B cell (primary cell): ENCODE measurements around the gene NPY. TPM values are rescaled to one million over a fixed set of nuclear protein-coding genes. Genes with fewer than 3 reads are reported as not detected.

Source experiments
- ATAC-seq: fragments of 200-7000 bp; cut with Tn5 transposase; one replicate; pipeline ENCODE4 v1.10.0; 2021; ENCODE audit warnings: low read depth, mild to moderate bottlenecking, moderate number of reproducible peaks, moderate library complexity
- CTCF ChIA-PET: fragments of 350-600 bp; sonication (Branson Sonifier 250); formaldehyde crosslinking; loops from one replicate; lab custom pipeline; 2021; ENCODE audit warnings: antibody characterized with exemption, inconsistent platforms; lab: Charles Lee
- POLR2A ChIA-PET: fragments of 350-600 bp; sonication (Branson Sonifier 250); formaldehyde crosslinking; loops from one replicate; lab custom pipeline; 2021; ENCODE audit warnings: antibody characterized with exemption; lab: Charles Lee
- DNase-seq: peaks from one replicate; pipeline ENCODE4 v3.0.0; 2013
- H2AFZ ChIP-seq: 2 replicates; pipeline ENCODE4 v1.6.1; 2012; ENCODE audit warnings: mild to moderate bottlenecking, low read depth, low read length; ENCODE audit not compliant: insufficient read depth, poor library complexity, severe bottlenecking
- H3K27ac ChIP-seq, 2 donors: 1 replicate in 1 of 2; 2 replicates in 1 of 2; pipeline ENCODE4 v1.5.1; 2012 to 2013; ENCODE audit warnings: low read length in 2 of 2, mild to moderate bottlenecking in 2 of 2, moderate library complexity in 1 of 2
- H3K27me3 ChIP-seq, 4 experiments: fragments of 200-600 bp in 1 of 4; sonication (generic) in 1 of 4; replicated peaks in 1 of 4; 1 replicate in 2 of 4; 2 replicates in 2 of 4; pipeline versions ENCODE4 v1.6.1 to v1.7.0; 2013 to 2016; ENCODE audit warnings: low read length in 3 of 4, mild to moderate bottlenecking in 2 of 4, mixed read lengths in 1 of 4, moderate library complexity in 1 of 4; ENCODE audit not compliant: insufficient read depth in 4 of 4, control insufficient read depth in 3 of 4; ENCODE audit errors: control extremely low read depth in 1 of 4
- H3K36me3 ChIP-seq, 2 experiments: replicated peaks in 1 of 2; 1 replicate in 1 of 2; 2 replicates in 1 of 2; pipeline versions ENCODE4 v1.6.1 to v1.7.1; 2013; ENCODE audit warnings: low read length in 1 of 2; ENCODE audit not compliant: insufficient read depth in 2 of 2, control insufficient read depth in 1 of 2; ENCODE audit errors: control extremely low read depth in 1 of 2, extremely low read depth in 1 of 2
- H3K4me1 ChIP-seq, 2 donors: fragments of 200-600 bp in 1 of 2; sonication (generic) in 1 of 2; 1 replicate in 1 of 2; 2 replicates in 1 of 2; pipeline versions ENCODE4 v1.5.1 to v1.6.1; 2013 to 2017; ENCODE audit warnings: low read length in 2 of 2; ENCODE audit not compliant: control insufficient read depth in 2 of 2, insufficient read depth in 2 of 2
- H3K4me2 ChIP-seq: replicated peaks from 2 replicates; pipeline ENCODE3; 2012; ENCODE audit warnings: mild to moderate bottlenecking, low read depth, low read length; ENCODE audit not compliant: poor library complexity, severe bottlenecking
- H3K4me3 ChIP-seq, 5 experiments: fragments of 200-600 bp in 1 of 5; sonication (generic) in 1 of 5; 1 replicate in 3 of 5; 2 replicates in 2 of 5; pipeline versions ENCODE4 v1.5.1 to v1.7.0; 2011 to 2016; ENCODE audit warnings: low read length in 4 of 5, mild to moderate bottlenecking in 4 of 5, low read depth in 2 of 5, control low read depth in 1 of 5, moderate library complexity in 1 of 5; ENCODE audit not compliant: insufficient read depth in 1 of 5; ENCODE audit errors: control extremely low read depth in 1 of 5, extremely low read depth in 1 of 5
- H3K79me2 ChIP-seq: fragments of 200-600 bp; sonication (generic); one replicate; pipeline ENCODE4 v1.6.0; 2016; ENCODE audit warnings: low read length; ENCODE audit not compliant: control insufficient read depth, insufficient read depth
- H3K9ac ChIP-seq: fragments of 200-600 bp; sonication (generic); 2 replicates; pipeline ENCODE4 v1.6.1; 2017; ENCODE audit warnings: mild to moderate bottlenecking, low read length, moderate library complexity
- H3K9me3 ChIP-seq, 3 donors: one replicate each; pipeline versions ENCODE4 v1.6.1 to v1.7.1; 2013; ENCODE audit warnings: low read length in 2 of 3; ENCODE audit not compliant: control insufficient read depth in 2 of 3, insufficient read depth in 1 of 3; ENCODE audit errors: control extremely low read depth in 1 of 3
- H4K20me1 ChIP-seq: 2 replicates; pipeline ENCODE4 v1.6.0; 2012; ENCODE audit warnings: mild to moderate bottlenecking, low read length; ENCODE audit not compliant: insufficient read depth, control insufficient read depth, poor library complexity, severe bottlenecking
- H3K27ac Mint-ChIP-seq: one replicate; pipeline ENCODE4 v1.8.0; 2021; ENCODE audit warnings: mixed read lengths
- H3K27me3 Mint-ChIP-seq: one replicate; pipeline ENCODE4 v1.8.0; 2021; ENCODE audit warnings: mixed read lengths
- H3K4me1 Mint-ChIP-seq: one replicate; pipeline ENCODE4 v1.8.0; 2021; ENCODE audit warnings: mixed read lengths
- H3K4me3 Mint-ChIP-seq: one replicate; pipeline ENCODE4 v1.8.0; 2021; ENCODE audit warnings: mixed read lengths
- H3K9me3 Mint-ChIP-seq: one replicate; pipeline ENCODE4 v1.8.0; 2022; ENCODE audit warnings: mixed read lengths; ENCODE audit not compliant: insufficient read depth
- EZH2 ChIP-seq: IDR thresholded peaks from 2 replicates; pipeline ENCODE4 v1.6.1; 2012; ENCODE audit warnings: borderline replicate concordance, low read depth, mild to moderate bottlenecking, moderate library complexity, low read length; ENCODE audit not compliant: insufficient read depth, poor library complexity, severe bottlenecking
- WGBS: methylation state at CpG from one replicate; pipeline ENCODE4 v1.1.5; 2013; ENCODE audit warnings: missing lambda C conversion rate; ENCODE audit not compliant: insufficient coverage; 5-methylcytosine and 5-hydroxymethylcytosine counted together
- intact Hi-C: fragments of 100-400 bp; cut with micrococcal nuclease; formaldehyde crosslinking; loops from one replicate; pipeline ENCODE4 v1.10.0; 2022
- polyA plus RNA-seq: library from polyadenylated mRNA; depleted of rRNA; stranded (reverse); fragments of >200 nt; gene quantifications from 2 replicates; pipeline ENCODE4 v1.2.3, GENCODE V29; 2012
- total RNA-seq, 2 donors: library from RNA; stranded (reverse); fragments of 120-200 nt in 1 of 2; gene quantifications; 1 replicate in 1 of 2; 2 replicates in 1 of 2; pipeline versions ENCODE4 v1.2.3 to v1.2.4, GENCODE V29; 2013 to 2022
- TF ChIP-seq, protein P1 (sequence below): fragments of 200-600 bp; IDR thresholded peaks from one replicate; pipeline ENCODE4 v1.8.0; 2022; ENCODE audit warnings: antibody characterized with exemption, mild to moderate bottlenecking

Gene NPY
- total and polyA plus RNA-seq, 2 donors (not counting 1 experiment from before 2014, with no cell fraction given): not detected

DNA sequence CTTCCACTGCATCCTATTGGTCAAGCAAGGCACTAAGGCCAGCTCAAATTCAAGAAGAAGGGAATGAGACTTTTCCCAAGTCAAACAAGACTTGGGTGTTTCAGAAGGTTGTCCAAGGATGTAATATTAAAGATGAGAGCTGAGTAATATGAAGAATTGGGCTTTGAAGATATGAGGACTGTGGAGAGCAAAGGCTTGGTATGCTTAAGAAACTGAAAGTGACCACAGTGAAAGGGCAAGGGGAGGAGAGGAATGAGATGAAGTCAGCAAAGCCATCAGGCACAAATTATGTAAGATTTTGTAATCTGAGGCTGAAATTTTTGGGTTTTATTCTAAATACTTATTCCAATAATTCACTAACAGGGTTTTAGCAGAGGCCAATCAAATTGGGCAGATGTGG, 38.6 kb upstream of the NPY start:
- TF ChIP-seq EZH2: no peak
- TF ChIP-seq, protein P1, sequence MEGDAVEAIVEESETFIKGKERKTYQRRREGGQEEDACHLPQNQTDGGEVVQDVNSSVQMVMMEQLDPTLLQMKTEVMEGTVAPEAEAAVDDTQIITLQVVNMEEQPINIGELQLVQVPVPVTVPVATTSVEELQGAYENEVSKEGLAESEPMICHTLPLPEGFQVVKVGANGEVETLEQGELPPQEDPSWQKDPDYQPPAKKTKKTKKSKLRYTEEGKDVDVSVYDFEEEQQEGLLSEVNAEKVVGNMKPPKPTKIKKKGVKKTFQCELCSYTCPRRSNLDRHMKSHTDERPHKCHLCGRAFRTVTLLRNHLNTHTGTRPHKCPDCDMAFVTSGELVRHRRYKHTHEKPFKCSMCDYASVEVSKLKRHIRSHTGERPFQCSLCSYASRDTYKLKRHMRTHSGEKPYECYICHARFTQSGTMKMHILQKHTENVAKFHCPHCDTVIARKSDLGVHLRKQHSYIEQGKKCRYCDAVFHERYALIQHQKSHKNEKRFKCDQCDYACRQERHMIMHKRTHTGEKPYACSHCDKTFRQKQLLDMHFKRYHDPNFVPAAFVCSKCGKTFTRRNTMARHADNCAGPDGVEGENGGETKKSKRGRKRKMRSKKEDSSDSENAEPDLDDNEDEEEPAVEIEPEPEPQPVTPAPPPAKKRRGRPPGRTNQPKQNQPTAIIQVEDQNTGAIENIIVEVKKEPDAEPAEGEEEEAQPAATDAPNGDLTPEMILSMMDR: no peak
- Mint-ChIP-seq H3K4me3 (no peak overlapping the region), H3K27ac (no peak overlapping the region), H3K4me1 (no peaks in the 10 kb centered on the region), H3K27me3 (peaks cover 20% of the 10 kb centered on the region), H3K9me3 (no peaks in the 10 kb centered on the region)
- Histone ChIP-seq H4K20me1 (no peaks in the 10 kb centered on the region), H3K9me3 (peaks cover 0 to under 1% (median 0%) of the 10 kb centered on the region in 3 donors), H3K4me1 (no peaks in the 10 kb centered on the region), H3K79me2 (no peaks in the 10 kb centered on the region), H3K27ac (no peak overlapping the region), H2AFZ (no peak overlapping the region), H3K27me3 (peaks cover 0 to 18% (median 3%) of the 10 kb centered on the region in 4 experiments), H3K4me3 (no peak overlapping the region), H3K4me2 (no peak overlapping the region), H3K36me3 (no peaks in the 10 kb centered on the region), H3K9ac (no peak overlapping the region)
- DNase-seq (no peak), ATAC-seq (no peak)
- intact Hi-C loops: no loop called here
- CTCF ChIA-PET: no interaction called here
- POLR2A ChIA-PET: no interaction called here

DNA sequence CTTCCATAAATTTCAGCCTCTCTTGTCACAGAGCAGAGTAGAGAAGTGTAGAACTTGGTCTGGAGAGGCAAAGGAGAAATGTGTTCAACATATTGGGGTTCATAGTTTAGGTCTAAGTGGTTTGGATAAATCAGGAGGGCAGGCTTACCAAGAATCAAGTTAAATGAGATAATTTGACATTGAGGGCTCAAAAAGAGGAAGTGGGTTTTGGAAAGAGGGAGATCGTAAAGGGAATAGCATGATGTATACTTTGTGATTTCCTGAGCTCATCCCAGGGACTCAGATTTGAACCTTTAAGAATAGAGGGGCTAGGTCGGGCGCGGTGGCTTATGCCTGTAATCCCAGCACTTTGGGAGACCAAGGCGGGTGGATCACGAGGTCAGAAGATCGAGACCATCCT, 34.7 kb upstream of the NPY start:
- Histone ChIP-seq H3K4me3 (no peak overlapping the region), H3K36me3 (no peaks in the 10 kb centered on the region), H3K4me2 (no peak overlapping the region), H3K79me2 (no peaks in the 10 kb centered on the region), H3K9ac (no peak overlapping the region), H3K4me1 (peaks cover 0 to under 1% of the 10 kb centered on the region in 2 donors), H3K27me3 (peaks cover 0 to 14% (median 3%) of the 10 kb centered on the region in 4 experiments), H2AFZ (no peak overlapping the region), H3K9me3 (peaks cover 0 to 13% (median 12%) of the 10 kb centered on the region in 3 donors), H3K27ac (no peak overlapping the region), H4K20me1 (no peaks in the 10 kb centered on the region)
- peaks cover 5% of the 10 kb centered on the region for H3K27me3 Mint-ChIP-seq
- DNase-seq: no peak
- ATAC-seq: no peak
- intact Hi-C loops: no loop called here
- 63% methylated on average over 4 of the region's 7 CpGs for WGBS
- no peak for TF ChIP-seq EZH2
- TF ChIP-seq, protein P1: no peak
- H3K27ac Mint-ChIP-seq: no peak overlapping the region
- ChIA-PET POLR2A (no interaction called here), CTCF (no interaction called here)
- H3K9me3 Mint-ChIP-seq: peaks cover 10% of the 10 kb centered on the region
- no peak overlapping the region for H3K4me3 Mint-ChIP-seq
- peaks cover 5% of the 10 kb centered on the region for H3K4me1 Mint-ChIP-seq
